SK-N-SH (cell line): Measurements from ENCODE around the gene DRAP1. TPM values are rescaled to one million over a fixed set of nuclear protein-coding genes. Genes with fewer than 3 reads are reported as not detected.

ENCODE experiments used
- CTCF ChIA-PET: fragments of 300-600, 350-600 bp; formaldehyde crosslinking; extraction: SDS; loops from one replicate; lab custom pipeline; 2021; lab: Yijun Ruan, JAX
- POLR2A ChIA-PET: fragments of 350-600 bp; sonication (Branson Sonifier 250); formaldehyde crosslinking; extraction: SDS; loops from one replicate; lab custom pipeline; 2020; ENCODE audit warnings: antibody characterized with exemption, inconsistent platforms; lab: Yijun Ruan, JAX
- DNase-seq: peaks from one replicate; pipeline ENCODE4 v3.0.0; 2012
- H2AFZ ChIP-seq: fragments of 200-600 bp; sonication (generic); 2 replicates; pipeline ENCODE4 v1.8.1; 2016; ENCODE audit warnings: antibody characterized with exemption, mild to moderate bottlenecking, low read depth
- H3F3A ChIP-seq: fragments of 200-600 bp; sonication (generic); replicated peaks from 2 replicates; pipeline ENCODE3; 2016; ENCODE audit warnings: antibody characterized with exemption, mild to moderate bottlenecking; ENCODE audit not compliant: insufficient read depth
- H3K27ac ChIP-seq, 2 experiments: fragments of 200-500 bp in 1 of 2; fragments of 200-600 bp in 1 of 2; sonication (Bioruptor generic) in 1 of 2; sonication (generic), shearing (Covaris generic) in 1 of 2; 2 replicates each; pipeline versions ENCODE4 v1.5.1 to v1.6.1; 2014 to 2016; ENCODE audit warnings: low read depth in 2 of 2, inconsistent platforms in 1 of 2, low read length in 1 of 2, mild to moderate bottlenecking in 1 of 2, mixed read lengths in 1 of 2
- H3K27me3 ChIP-seq: fragments of 200-600 bp; sonication (generic), shearing (Covaris generic); 2 replicates; pipeline ENCODE4 v1.6.1; 2016; ENCODE audit warnings: mixed run types; ENCODE audit not compliant: insufficient read depth
- H3K36me3 ChIP-seq, 2 experiments: fragments of 200-500 bp in 1 of 2; fragments of 200-600 bp in 1 of 2; sonication (Bioruptor generic) in 1 of 2; sonication (generic) in 1 of 2; replicated peaks in 1 of 2; 2 replicates each; pipeline versions ENCODE3 to v1.5.1; 2014 to 2016; ENCODE audit warnings: low read length in 1 of 2, mild to moderate bottlenecking in 1 of 2; ENCODE audit not compliant: insufficient read depth in 2 of 2, control insufficient read depth in 1 of 2
- H3K4me1 ChIP-seq, 2 experiments: fragments of 200-500 bp in 1 of 2; fragments of 200-600 bp in 1 of 2; sonication (Bioruptor generic) in 1 of 2; sonication (generic), shearing (Covaris generic) in 1 of 2; 2 replicates each; pipeline versions ENCODE4 v1.5.1 to v1.6.1; 2014 to 2016; ENCODE audit warnings: low read depth in 1 of 2, low read length in 1 of 2, mixed run types in 1 of 2; ENCODE audit not compliant: insufficient read depth in 2 of 2, control insufficient read depth in 1 of 2
- H3K4me2 ChIP-seq: fragments of 200-600 bp; sonication (generic), shearing (Covaris generic); 2 replicates; pipeline ENCODE4 v1.6.1; 2017; ENCODE audit warnings: mixed run types
- H3K4me3 ChIP-seq, 2 experiments: fragments of 200-500 bp in 1 of 2; fragments of 200-600 bp in 1 of 2; sonication (Bioruptor generic) in 1 of 2; sonication (generic), shearing (Covaris generic) in 1 of 2; 2 replicates each; pipeline versions ENCODE4 v1.5.1 to v1.8.1; 2014 to 2016; ENCODE audit warnings: low read depth in 2 of 2, inconsistent platforms in 1 of 2, low read length in 1 of 2, mild to moderate bottlenecking in 1 of 2, mixed read lengths in 1 of 2, moderate library complexity in 1 of 2
- H3K79me2 ChIP-seq: fragments of 200-600 bp; sonication (generic); 2 replicates; pipeline ENCODE4 v1.8.1; 2017; ENCODE audit warnings: mild to moderate bottlenecking; ENCODE audit not compliant: insufficient read depth
- H3K9ac ChIP-seq: fragments of 200-600 bp; sonication (generic); 2 replicates; pipeline ENCODE4 v1.6.1; 2017; ENCODE audit warnings: mixed run types
- H3K9me2 ChIP-seq: fragments of 200-600 bp; sonication (generic); 2 replicates; pipeline ENCODE4 v1.6.1; 2017; ENCODE audit warnings: mixed run types
- H3K9me3 ChIP-seq: fragments of 200-600 bp; sonication (generic); 2 replicates; pipeline ENCODE4 v1.6.1; 2017; ENCODE audit warnings: mixed run types, mild to moderate bottlenecking, moderate library complexity
- H4K20me1 ChIP-seq: fragments of 200-600 bp; sonication (generic); 2 replicates; pipeline ENCODE4 v1.6.1; 2017; ENCODE audit warnings: mild to moderate bottlenecking, mixed run types; ENCODE audit not compliant: insufficient read depth
- CHD2 ChIP-seq: fragments of 150-350 bp; IDR thresholded peaks from 2 replicates; pipeline ENCODE4 v1.6.1; 2018; ENCODE audit warnings: low read length; ENCODE audit not compliant: partially characterized antibody
- EP300 ChIP-seq, 2 experiments: IDR thresholded peaks; 2 replicates each; pipeline versions ENCODE4 v1.4.0 to v1.6.1; 2012; ENCODE audit warnings: borderline replicate concordance in 1 of 2, low read depth in 1 of 2, low read length in 1 of 2
- FOXJ3 ChIP-seq: sonication (generic); formaldehyde crosslinking; IDR thresholded peaks from 2 replicates; pipeline ENCODE4 v1.5.1; 2020; ENCODE audit warnings: mild to moderate bottlenecking, missing genetic modification reagents
- FOXM1 ChIP-seq: IDR thresholded peaks from 2 replicates; pipeline ENCODE4 v1.4.0; 2012; ENCODE audit warnings: low read depth, mild to moderate bottlenecking
- MEF2A ChIP-seq: IDR thresholded peaks from 2 replicates; pipeline ENCODE4 v1.4.0; 2012; ENCODE audit warnings: low read depth, borderline replicate concordance
- MXI1 ChIP-seq: IDR thresholded peaks from 2 replicates; pipeline ENCODE4 v1.6.1; 2012; ENCODE audit warnings: mild to moderate bottlenecking, low read depth, low read length, improper control_type of control experiment
- NFIC ChIP-seq: IDR thresholded peaks from 2 replicates; pipeline ENCODE4 v1.4.0; 2012; ENCODE audit warnings: borderline replicate concordance
- POLR2AphosphoS5 ChIP-seq: IDR thresholded peaks from 2 replicates; pipeline ENCODE4 v1.6.1; 2012; ENCODE audit warnings: low read depth, low read length
- RAD21 ChIP-seq: IDR thresholded peaks from 2 replicates; pipeline ENCODE4 v1.6.1; 2012; ENCODE audit warnings: mild to moderate bottlenecking, low read length
- RCOR1 ChIP-seq: fragments of 150-350 bp; IDR thresholded peaks from 2 replicates; pipeline ENCODE4 v1.6.1; 2017; ENCODE audit warnings: antibody characterized with exemption, low read length
- RXRA ChIP-seq: IDR thresholded peaks from 2 replicates; pipeline ENCODE4 v1.4.0; 2012; ENCODE audit warnings: low read depth, mild to moderate bottlenecking, borderline replicate concordance
- TAF1 ChIP-seq: IDR thresholded peaks from 2 replicates; pipeline ENCODE4 v1.6.1; 2012; ENCODE audit warnings: low read depth, mild to moderate bottlenecking, low read length, moderate library complexity, borderline replicate concordance
- TCF12 ChIP-seq: IDR thresholded peaks from 2 replicates; pipeline ENCODE4 v1.4.0; 2012
- TEAD4 ChIP-seq: IDR thresholded peaks from 2 replicates; pipeline ENCODE4 v1.4.0; 2012; ENCODE audit warnings: mild to moderate bottlenecking, borderline replicate concordance; ENCODE audit not compliant: insufficient read depth
- USF1 ChIP-seq: IDR thresholded peaks from 2 replicates; pipeline ENCODE4 v1.4.0; 2012; ENCODE audit warnings: low read depth, borderline replicate concordance
- USF2 ChIP-seq: fragments of 150-350 bp; IDR thresholded peaks from 2 replicates; pipeline ENCODE4 v1.6.1; 2017; ENCODE audit warnings: antibody characterized with exemption, low read length, low read depth, borderline replicate concordance
- WGBS: methylation state at CpG from one replicate; pipeline ENCODE4 v1.1.6; 2017; ENCODE audit warnings: low lambda C conversion rate; 5-methylcytosine and 5-hydroxymethylcytosine counted together
- polyA plus RNA-seq, 3 experiments: library from polyadenylated mRNA; depleted of rRNA; stranded (reverse); fragments of >200 nt; gene quantifications; 2 replicates each; pipeline ENCODE4 v1.2.3, GENCODE V29; 2012
- TF ChIP-seq, protein P1 (sequence below): fragments of 150-350 bp; IDR thresholded peaks from 2 replicates; pipeline ENCODE4 v1.6.1; 2016; ENCODE audit warnings: mild to moderate bottlenecking, low read depth, low read length
- TF ChIP-seq, protein P2 (sequence below): IDR thresholded peaks from 2 replicates; pipeline ENCODE4 v1.4.0; 2012; ENCODE audit warnings: low read depth

The DRAP1 gene
- polyA plus RNA-seq, 1 of the 3 experiments (the other 2 are of a cell fraction) = 464 TPM

GRCh38 chr11:65954771-65955170 is 35.5 kb downstream of the DRAP1 start:
- no peak for TF ChIP-seq RAD21
- TF ChIP-seq CHD2 = no peak
- TF ChIP-seq POLR2AphosphoS5 = no peak
- no peak for TF ChIP-seq USF2
- TF ChIP-seq MEF2A = no peak
- TF ChIP-seq FOXJ3 (CRISPR knock-in tag) = no peak
- TF ChIP-seq RXRA = no peak
- TF ChIP-seq MXI1 = no peak
- TF ChIP-seq TCF12 = no peak
- TF ChIP-seq, all 33 proteins: peak for 0
- no peaks in the 10 kb centered on the region for H4K20me1 ChIP-seq
- ChIA-PET POLR2A (interaction anchor here (0.7 kb wide), 1 partner anchor 295 kb away, joined by 3 read pairs; no protein-coding TSS in a partner anchor), CTCF (interaction anchor here (1.4 to 2.1 kb wide), 2 partner anchors 70 to 210 kb away, joined by 4 to 5 read pairs; no protein-coding TSS in a partner anchor)
- H3K4me3 ChIP-seq = no peak overlapping the region
- no peak overlapping the region for H3K4me2 ChIP-seq
- DNase-seq = no peak
- no peaks in the 10 kb centered on the region for H3K9me2 ChIP-seq
- no peaks in the 10 kb centered on the region for H3K27me3 ChIP-seq
- no peaks in the 10 kb centered on the region for H3K36me3 ChIP-seq
- H3K4me1 ChIP-seq = no peaks in the 10 kb centered on the region; a peak in 1 of 4 replicates
- H3K9ac ChIP-seq = no peak overlapping the region
- 75% methylated on average over 8 of the region's 8 CpGs for WGBS
- no peak overlapping the region for H2AFZ ChIP-seq
- no peak overlapping the region for H3K27ac ChIP-seq
- H3F3A ChIP-seq = peaks cover 3% of the 10 kb centered on the region
- no peaks in the 10 kb centered on the region for H3K79me2 ChIP-seq
- no peaks in the 10 kb centered on the region for H3K9me3 ChIP-seq

DNA sequence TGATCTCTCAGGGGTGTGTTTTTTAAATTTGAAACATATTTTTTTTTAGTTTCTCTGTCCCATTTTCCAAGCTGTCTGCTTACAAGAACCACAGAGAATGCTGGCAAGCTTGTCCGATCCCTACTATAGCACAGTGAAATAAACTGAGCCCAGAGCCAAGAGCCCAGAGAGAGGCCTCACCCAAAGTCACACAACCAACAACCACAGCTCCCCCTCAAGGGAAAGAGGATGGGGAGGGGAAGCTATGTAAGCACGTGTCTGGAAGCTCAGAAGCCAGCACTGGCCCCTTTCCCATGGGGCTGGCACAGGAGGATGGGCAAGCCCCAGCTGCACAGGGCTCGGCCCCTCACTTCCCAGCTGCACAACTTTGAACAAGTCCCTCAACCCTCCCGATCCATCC is 39.1 kb downstream of the DRAP1 start:
- Histone ChIP-seq H3K27me3 (no peaks in the 10 kb centered on the region), H3K9ac (no peak overlapping the region), H3K27ac (no peak overlapping the region), H3K9me3 (no peaks in the 10 kb centered on the region), H3K4me3 (no peak overlapping the region), H3K36me3 (no peaks in the 10 kb centered on the region), H2AFZ (no peak overlapping the region)
- CTCF ChIA-PET = interaction anchor here (0.8 to 1.8 kb wide), 3 partner anchors 74 to 177 kb away, joined by 3 to 9 read pairs (median 3); partner anchors contain the start of gene MUS81
- DNase-seq = no peak
- TF ChIP-seq RXRA (no peak), USF1 (no peak), TEAD4 (no peak), TAF1 (no peak), RAD21 (no peak), FOXM1 (no peak), EP300 (IDR thresholded peaks at IDR 0.05; ENCODE audit: borderline replicate concordance in 1 of 2, low read depth in 1 of 2, low read length in 1 of 2) (no peak), CHD2 (no peak), RCOR1 (no peak), NFIC (no peak)
- TF ChIP-seq, protein P1, sequence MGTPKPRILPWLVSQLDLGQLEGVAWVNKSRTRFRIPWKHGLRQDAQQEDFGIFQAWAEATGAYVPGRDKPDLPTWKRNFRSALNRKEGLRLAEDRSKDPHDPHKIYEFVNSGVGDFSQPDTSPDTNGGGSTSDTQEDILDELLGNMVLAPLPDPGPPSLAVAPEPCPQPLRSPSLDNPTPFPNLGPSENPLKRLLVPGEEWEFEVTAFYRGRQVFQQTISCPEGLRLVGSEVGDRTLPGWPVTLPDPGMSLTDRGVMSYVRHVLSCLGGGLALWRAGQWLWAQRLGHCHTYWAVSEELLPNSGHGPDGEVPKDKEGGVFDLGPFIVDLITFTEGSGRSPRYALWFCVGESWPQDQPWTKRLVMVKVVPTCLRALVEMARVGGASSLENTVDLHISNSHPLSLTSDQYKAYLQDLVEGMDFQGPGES = no peak
- TF ChIP-seq, protein P2, sequence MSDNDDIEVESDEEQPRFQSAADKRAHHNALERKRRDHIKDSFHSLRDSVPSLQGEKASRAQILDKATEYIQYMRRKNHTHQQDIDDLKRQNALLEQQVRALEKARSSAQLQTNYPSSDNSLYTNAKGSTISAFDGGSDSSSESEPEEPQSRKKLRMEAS = no peak
- TF ChIP-seq, all 33 proteins: peak for 0
- POLR2A ChIA-PET = no interaction called here
- Histone ChIP-seq H4K20me1 (no peaks in the 10 kb centered on the region; the same call in 1 of the 2 replicates), H3K4me1 (peaks cover 8 to 12% of the 10 kb centered on the region in 2 experiments; a peak in 3 of 4 replicates), H3F3A (peaks cover 4% of the 10 kb centered on the region), H3K79me2 (peaks cover 24% of the 10 kb centered on the region), H3K9me2 (no peaks in the 10 kb centered on the region), H3K4me2 (no peak overlapping the region)
- 97% methylated on average over 3 of the region's 4 CpGs for WGBS
